Adipocyte (in vitro differentiated cells): ENCODE measurements around the gene NGEF.

Experiments used
- DNase-seq: peaks from one replicate; pipeline ENCODE4 v3.0.0-alpha.2; 2015; ENCODE audit warnings: low read depth
- H3K27me3 ChIP-seq: replicated peaks from 2 replicates; pipeline ENCODE4 v1.7.0; 2013; ENCODE audit warnings: mild to moderate bottlenecking, low read length, moderate library complexity; ENCODE audit not compliant: control insufficient read depth, insufficient read depth
- H3K36me3 ChIP-seq: 2 replicates; pipeline ENCODE4 v1.7.0; 2013; ENCODE audit warnings: low read length, mild to moderate bottlenecking, moderate library complexity; ENCODE audit not compliant: control insufficient read depth, insufficient read depth, severe bottlenecking
- H3K4me1 ChIP-seq: 2 replicates; pipeline ENCODE4 v1.7.0; 2013; ENCODE audit warnings: mild to moderate bottlenecking, low read length, moderate library complexity; ENCODE audit not compliant: control insufficient read depth, insufficient read depth
- H3K4me3 ChIP-seq: 2 replicates; pipeline ENCODE4 v1.7.0; 2013; ENCODE audit warnings: mild to moderate bottlenecking, low read length, moderate library complexity
- H3K9ac ChIP-seq: 2 replicates; pipeline ENCODE4 v1.7.0; 2013; ENCODE audit warnings: mild to moderate bottlenecking, low read length, moderate library complexity
- H3K9me3 ChIP-seq: 2 replicates; pipeline ENCODE4 v1.7.0; 2013; ENCODE audit warnings: mild to moderate bottlenecking, low read length, moderate library complexity; ENCODE audit not compliant: control insufficient read depth

Gene NGEF

DNA sequence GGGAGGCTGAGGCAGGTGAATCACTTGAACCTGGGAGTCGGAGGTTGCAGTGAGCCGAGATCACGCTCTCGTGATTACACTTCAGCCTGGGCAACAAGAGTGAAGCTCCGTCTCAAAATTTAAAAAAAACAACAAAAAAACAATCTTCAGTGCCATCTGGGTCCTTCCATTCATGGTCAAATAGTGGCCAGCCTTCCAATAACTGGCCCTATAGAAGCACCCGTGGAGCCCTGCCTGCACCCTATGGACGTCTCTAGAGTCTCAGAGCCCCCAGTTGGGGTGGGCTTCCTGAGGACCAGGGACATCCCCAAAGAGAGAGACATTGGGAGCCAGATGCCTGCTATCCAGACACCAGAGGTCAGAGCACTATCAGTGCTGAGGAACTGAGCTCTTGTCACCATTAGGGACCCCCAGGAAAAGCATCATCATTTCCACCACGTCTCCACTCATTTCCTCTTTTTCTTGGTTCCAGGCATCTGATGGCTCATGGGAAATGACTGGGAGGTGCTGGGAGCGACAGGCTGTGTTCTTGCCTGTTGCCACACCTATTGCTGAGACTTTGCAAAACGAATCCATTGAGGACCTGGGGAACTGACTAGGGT, 28.8 kb upstream of the NGEF start:
- Histone ChIP-seq H3K4me3 (no peak overlapping the region), H3K9ac (no peak overlapping the region), H3K9me3 (no peaks in the 10 kb centered on the region), H3K27me3 (peaks cover 13% of the 10 kb centered on the region), H3K4me1 (no peaks in the 10 kb centered on the region), H3K36me3 (no peaks in the 10 kb centered on the region)
- DNase-seq, result no peak

DNA sequence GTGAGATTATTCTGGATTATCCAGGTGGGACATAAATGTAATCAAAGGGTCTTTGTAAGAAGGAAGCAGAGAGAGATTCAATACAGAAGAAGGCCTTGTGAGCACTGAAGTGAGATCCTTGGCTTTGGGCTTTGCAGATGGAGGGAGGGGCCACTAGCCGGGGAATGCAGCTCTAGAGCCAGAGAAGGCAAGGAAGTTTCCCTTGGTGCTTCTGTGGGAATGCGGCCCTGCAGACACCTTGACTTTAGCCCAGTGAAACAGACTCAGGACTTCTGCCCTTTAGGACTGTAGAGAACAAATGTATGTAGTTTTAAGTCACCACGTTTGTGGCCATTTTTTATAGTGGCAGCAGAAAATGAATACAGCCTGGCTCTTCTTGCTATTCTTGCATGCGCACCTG, 27.5 kb upstream of the NGEF start:
- H3K4me3 ChIP-seq, result no peak overlapping the region
- no peaks in the 10 kb centered on the region for H3K36me3 ChIP-seq
- no peaks in the 10 kb centered on the region for H3K9me3 ChIP-seq
- H3K4me1 ChIP-seq, result no peaks in the 10 kb centered on the region
- no peak for DNase-seq
- peaks cover 13% of the 10 kb centered on the region for H3K27me3 ChIP-seq
- no peak overlapping the region for H3K9ac ChIP-seq

DNA sequence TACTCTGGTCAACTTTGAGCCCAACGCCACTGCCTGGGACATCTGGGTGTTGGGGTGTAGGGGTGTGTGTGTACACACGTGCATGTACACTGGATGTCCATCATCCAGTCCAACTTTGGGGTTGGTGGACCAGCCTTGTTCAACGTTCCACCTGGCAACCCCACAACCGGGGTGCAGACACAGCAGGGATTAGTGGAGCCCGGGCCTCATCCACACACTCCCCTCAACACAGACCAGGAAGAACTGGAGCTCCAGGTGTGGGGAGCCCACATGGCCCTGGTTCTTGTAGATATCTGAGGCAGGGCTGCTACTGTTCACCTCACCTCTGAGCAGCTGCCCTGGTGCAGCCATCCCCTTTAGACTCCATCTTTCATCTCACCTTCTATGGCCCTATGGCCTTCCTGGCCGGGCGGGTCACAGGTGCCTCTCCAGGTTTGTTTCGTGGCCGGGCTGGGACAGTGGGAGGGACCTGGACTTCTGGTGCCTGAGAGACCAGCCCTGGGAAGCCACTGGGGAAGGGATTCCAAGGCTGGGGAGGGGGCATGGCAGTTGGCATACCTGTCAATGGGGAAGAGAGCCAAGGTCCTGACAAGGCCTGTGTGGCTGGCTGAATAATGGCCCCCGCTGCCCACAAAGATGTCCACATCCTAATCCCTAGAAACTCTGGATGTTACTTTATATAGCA, 26.9 kb upstream of the NGEF start:
- Histone ChIP-seq H3K36me3 (no peaks in the 10 kb centered on the region), H3K9me3 (no peaks in the 10 kb centered on the region), H3K4me3 (no peak overlapping the region), H3K4me1 (no peaks in the 10 kb centered on the region), H3K27me3 (peaks cover 13% of the 10 kb centered on the region), H3K9ac (no peak overlapping the region)
- DNase-seq, result no peak

GRCh38 chr2:233039212-233039845, 26.3 kb upstream of the NGEF start:
- H3K27me3 ChIP-seq, result peaks cover 13% of the 10 kb centered on the region
- H3K9me3 ChIP-seq, result no peaks in the 10 kb centered on the region
- H3K4me3 ChIP-seq, result no peak overlapping the region
- H3K4me1 ChIP-seq, result no peaks in the 10 kb centered on the region
- DNase-seq, result no peak
- H3K9ac ChIP-seq, result no peak overlapping the region
- no peaks in the 10 kb centered on the region for H3K36me3 ChIP-seq

DNA sequence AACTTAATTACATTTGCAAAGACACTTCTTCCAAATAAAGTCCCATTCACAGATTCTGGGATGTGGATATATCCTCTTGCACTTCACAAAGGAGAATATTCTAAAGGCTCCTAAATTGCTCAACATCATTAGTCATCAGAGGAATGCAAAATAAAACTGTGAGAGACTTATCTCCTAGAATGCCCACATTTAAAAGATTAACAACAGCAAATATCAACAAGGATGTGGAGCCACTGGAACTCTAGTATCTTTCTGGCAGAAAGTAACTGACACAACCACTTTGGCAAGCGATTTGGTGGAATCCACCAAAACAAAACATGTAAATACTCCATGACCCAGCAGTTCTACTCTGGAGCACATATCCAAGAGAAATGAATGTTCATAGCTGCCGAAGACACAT, 24.0 kb upstream of the NGEF start:
- H3K9ac ChIP-seq, result no peak overlapping the region
- peaks cover 4% of the 10 kb centered on the region for H3K27me3 ChIP-seq
- H3K4me3 ChIP-seq, result no peak overlapping the region
- H3K36me3 ChIP-seq, result no peaks in the 10 kb centered on the region
- DNase-seq, result peak; percentile 27
- no peaks in the 10 kb centered on the region for H3K4me1 ChIP-seq
- no peaks in the 10 kb centered on the region for H3K9me3 ChIP-seq

- no peaks in the 10 kb centered on the region for H3K27me3 ChIP-seq
Observed at GRCh38 chr2:233036162-233036838, 23.2 kb upstream of the NGEF start.

GRCh38 chr2:233035426-233036161, 22.5 kb upstream of the NGEF start:
- no peak for DNase-seq

More at GRCh38 chr2:233036162-233036838, 23.2 kb upstream of the NGEF start:
- DNase-seq, result no peak
- no peaks in the 10 kb centered on the region for H3K4me1 ChIP-seq
- H3K9me3 ChIP-seq, result no peaks in the 10 kb centered on the region
- H3K4me3 ChIP-seq, result no peak overlapping the region
- H3K9ac ChIP-seq, result no peak overlapping the region
- no peaks in the 10 kb centered on the region for H3K36me3 ChIP-seq

DNA sequence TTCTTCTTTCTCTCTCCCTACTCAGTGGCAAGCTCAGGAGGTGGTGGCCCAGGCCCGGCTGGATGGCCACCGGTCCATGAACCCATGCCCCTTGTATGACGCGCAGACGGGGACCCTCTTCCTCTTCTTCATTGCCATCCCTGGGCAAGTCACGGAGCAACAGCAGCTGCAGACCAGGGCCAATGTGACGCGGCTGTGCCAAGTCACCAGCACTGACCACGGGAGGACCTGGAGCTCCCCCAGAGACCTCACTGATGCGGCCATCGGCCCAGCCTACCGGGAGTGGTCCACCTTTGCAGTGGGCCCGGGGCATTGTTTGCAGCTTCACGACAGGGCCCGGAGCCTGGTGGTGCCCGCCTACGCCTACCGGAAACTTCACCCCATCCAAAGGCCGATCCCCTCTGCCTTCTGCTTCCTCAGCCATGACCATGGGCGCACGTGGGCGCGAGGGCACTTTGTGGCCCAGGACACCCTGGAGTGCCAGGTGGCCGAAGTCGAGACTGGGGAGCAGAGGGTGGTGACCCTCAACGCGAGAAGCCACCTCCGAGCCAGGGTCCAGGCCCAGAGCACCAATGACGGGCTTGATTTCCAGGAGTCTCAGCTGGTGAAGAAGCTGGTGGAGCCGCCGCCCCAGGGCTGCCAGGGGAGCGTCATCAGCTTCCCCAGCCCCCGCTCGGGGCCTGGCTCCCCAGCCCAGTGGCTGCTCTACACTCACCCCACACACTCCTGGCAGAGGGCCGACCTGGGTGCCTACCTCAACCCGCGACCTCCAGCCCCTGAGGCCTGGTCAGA, 21.2 kb upstream of the NGEF start:
- Histone ChIP-seq H3K4me1 (no peaks in the 10 kb centered on the region), H3K9me3 (no peaks in the 10 kb centered on the region), H3K4me3 (no peak overlapping the region), H3K36me3 (no peaks in the 10 kb centered on the region), H3K9ac (no peak overlapping the region), H3K27me3 (no peaks in the 10 kb centered on the region)
- no peak for DNase-seq

More at GRCh38 chr2:233035426-233036161, 22.5 kb upstream of the NGEF start:
- no peaks in the 10 kb centered on the region for H3K36me3 ChIP-seq
- H3K4me3 ChIP-seq, result no peak overlapping the region
- H3K9ac ChIP-seq, result no peak overlapping the region
- H3K9me3 ChIP-seq, result no peaks in the 10 kb centered on the region
- no peaks in the 10 kb centered on the region for H3K27me3 ChIP-seq
- no peaks in the 10 kb centered on the region for H3K4me1 ChIP-seq

GRCh38 chr2:233033672-233034071, 20.6 kb upstream of the NGEF start:
- Histone ChIP-seq H3K36me3 (no peaks in the 10 kb centered on the region), H3K27me3 (no peaks in the 10 kb centered on the region), H3K9ac (no peak overlapping the region), H3K4me3 (no peak overlapping the region), H3K4me1 (no peaks in the 10 kb centered on the region), H3K9me3 (no peaks in the 10 kb centered on the region)
- DNase-seq, result no peak

DNA sequence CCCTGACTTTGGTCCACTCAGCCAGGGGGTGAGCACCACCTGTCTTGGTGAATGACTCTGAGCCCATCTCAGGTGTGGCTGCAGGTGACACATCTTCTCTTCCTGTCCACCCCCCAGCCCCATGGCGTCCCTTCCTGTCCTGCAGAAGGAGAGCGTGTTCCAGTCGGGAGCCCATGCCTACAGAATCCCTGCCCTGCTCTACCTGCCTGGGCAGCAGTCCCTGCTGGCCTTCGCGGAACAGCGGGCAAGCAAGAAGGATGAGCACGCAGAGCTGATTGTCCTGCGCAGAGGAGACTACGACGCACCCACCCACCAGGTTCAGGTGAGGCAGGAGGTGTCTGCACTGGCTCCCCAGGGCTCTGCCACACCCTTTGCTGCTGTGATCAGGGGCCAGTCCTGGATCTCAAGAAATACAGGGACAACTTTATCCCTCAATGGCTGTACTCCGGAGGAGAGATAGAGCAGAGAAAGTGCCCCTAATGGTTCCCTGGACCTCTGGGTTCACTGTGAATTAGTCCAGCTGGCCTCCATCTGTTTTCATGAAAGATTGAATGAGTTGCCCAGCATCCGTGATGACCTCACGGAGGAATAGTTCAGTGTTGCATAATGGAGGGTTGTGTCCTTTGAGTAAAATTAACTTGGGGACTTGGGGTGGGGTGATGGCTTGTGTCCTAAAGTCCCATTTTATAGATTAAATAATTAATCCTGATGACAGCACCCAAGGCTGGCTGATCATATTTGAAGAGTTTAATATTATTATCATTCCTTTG, 19.7 kb upstream of the NGEF start, which contains the start of gene NEU2:
TSS of gene NEU2 (plus strand) at position 122 of the 770 bp plus-strand sequence. CDS start at position 122, 0 bp downstream.
- no peak for DNase-seq
- Histone ChIP-seq H3K9me3 (no peaks in the 10 kb centered on the region), H3K9ac (no peak within 1 kb of the TSS), H3K4me3 (no peak within 1 kb of the TSS), H3K4me1 (no peaks in the 10 kb centered on the region), H3K27me3 (no peaks in the 10 kb centered on the region), H3K36me3 (no peaks in the 10 kb centered on the region)
